Activated CD8-positive, alpha-beta T cell treated with anti-CD3 and anti-CD28 coated beads for 36 hours (primary cell): ENCODE data around the gene CHST15. TPM values are rescaled to one million over a fixed set of nuclear protein-coding genes. Genes with fewer than 3 reads are reported as not detected.
"Not testable (repeated sequence)": the region's sequence is repeated elsewhere in the genome, so short reads cannot be mapped to it uniquely, and the experiment has no call there.

Experiments
- ATAC-seq: fragments of 200-7000 bp; cut with Tn5 transposase; one replicate; pipeline ENCODE4 v1.10.0; 2021; ENCODE audit warnings: mild to moderate bottlenecking, moderate library complexity
- CTCF ChIA-PET: fragments of 350-600 bp; sonication (Branson Sonifier 250); formaldehyde crosslinking; loops from one replicate; lab custom pipeline; 2021; ENCODE audit warnings: antibody characterized with exemption; lab: Charles Lee
- POLR2A ChIA-PET: fragments of 350-600 bp; sonication (Branson Sonifier 250); formaldehyde crosslinking; loops from one replicate; lab custom pipeline; 2021; ENCODE audit warnings: antibody characterized with exemption; lab: Charles Lee
- DNase-seq: peaks from one replicate; pipeline ENCODE4 v3.0.0-alpha.2; 2020
- H3K27ac Mint-ChIP-seq: one replicate; pipeline ENCODE4 v1.8.0; 2021; ENCODE audit warnings: mild to moderate bottlenecking, mixed read lengths
- H3K27me3 Mint-ChIP-seq: one replicate; pipeline ENCODE4 v1.8.0; 2021; ENCODE audit warnings: mixed read lengths
- H3K36me3 Mint-ChIP-seq: one replicate; pipeline ENCODE4 v1.8.0; 2021; ENCODE audit warnings: low read depth, mixed read lengths
- H3K4me1 Mint-ChIP-seq: one replicate; pipeline ENCODE4 v1.8.0; 2021; ENCODE audit warnings: low read depth, mixed read lengths
- H3K4me3 Mint-ChIP-seq: one replicate; pipeline ENCODE4 v1.8.0; 2021; ENCODE audit warnings: mild to moderate bottlenecking, moderate library complexity, mixed read lengths
- H3K9me3 Mint-ChIP-seq: one replicate; pipeline ENCODE4 v1.8.0; 2021; ENCODE audit warnings: mixed read lengths
- intact Hi-C: fragments of 100-400 bp; cut with micrococcal nuclease; formaldehyde crosslinking; loops from one replicate; pipeline ENCODE4 v1.10.0; 2022
- total RNA-seq, 2 experiments: library from RNA; stranded (reverse); gene quantifications; one replicate each; pipeline ENCODE4 v1.2.3, GENCODE V29; 2021
- TF ChIP-seq, protein P1 (sequence below): fragments of 200-600 bp; IDR thresholded peaks from one replicate; pipeline ENCODE4 v1.8.0; 2022; ENCODE audit warnings: antibody characterized with exemption, mild to moderate bottlenecking

The CHST15 gene
- total RNA-seq, 2 experiments from 2014 or later: 0.36 to 0.81 TPM

DNA sequence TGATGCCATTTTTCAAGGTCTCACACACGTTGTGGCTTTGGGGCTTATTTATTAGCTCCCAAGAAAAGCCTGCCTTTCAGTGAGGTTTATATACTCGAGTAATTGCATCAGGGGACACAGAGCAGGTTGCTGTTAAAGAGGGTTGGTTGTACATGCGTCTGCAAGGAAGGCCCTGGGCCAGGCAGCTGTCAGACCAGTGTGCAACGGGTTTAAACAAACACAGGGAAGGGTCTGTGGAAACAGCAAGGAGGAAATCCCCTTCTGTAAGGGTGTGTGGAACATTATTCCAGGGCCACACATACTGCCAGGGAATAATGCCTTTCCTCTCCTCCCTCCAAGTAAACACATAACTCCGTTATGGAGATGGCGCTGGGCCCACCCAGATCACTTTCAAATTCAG lies 1.7 kb upstream of the CHST15 start:
- intact Hi-C loops: no loop called here
- Mint-ChIP-seq H3K36me3 (no peaks in the 10 kb centered on the region), H3K4me1 (peaks cover 3% of the 10 kb centered on the region), H3K27ac (no peak overlapping the region), H3K9me3 (peaks cover 4% of the 10 kb centered on the region), H3K4me3 (no peak overlapping the region), H3K27me3 (peaks cover 44% of the 10 kb centered on the region)
- ChIA-PET POLR2A (no interaction called here), CTCF (no interaction called here)
- ATAC-seq (no peak), DNase-seq (no peak)
- TF ChIP-seq, protein P1, sequence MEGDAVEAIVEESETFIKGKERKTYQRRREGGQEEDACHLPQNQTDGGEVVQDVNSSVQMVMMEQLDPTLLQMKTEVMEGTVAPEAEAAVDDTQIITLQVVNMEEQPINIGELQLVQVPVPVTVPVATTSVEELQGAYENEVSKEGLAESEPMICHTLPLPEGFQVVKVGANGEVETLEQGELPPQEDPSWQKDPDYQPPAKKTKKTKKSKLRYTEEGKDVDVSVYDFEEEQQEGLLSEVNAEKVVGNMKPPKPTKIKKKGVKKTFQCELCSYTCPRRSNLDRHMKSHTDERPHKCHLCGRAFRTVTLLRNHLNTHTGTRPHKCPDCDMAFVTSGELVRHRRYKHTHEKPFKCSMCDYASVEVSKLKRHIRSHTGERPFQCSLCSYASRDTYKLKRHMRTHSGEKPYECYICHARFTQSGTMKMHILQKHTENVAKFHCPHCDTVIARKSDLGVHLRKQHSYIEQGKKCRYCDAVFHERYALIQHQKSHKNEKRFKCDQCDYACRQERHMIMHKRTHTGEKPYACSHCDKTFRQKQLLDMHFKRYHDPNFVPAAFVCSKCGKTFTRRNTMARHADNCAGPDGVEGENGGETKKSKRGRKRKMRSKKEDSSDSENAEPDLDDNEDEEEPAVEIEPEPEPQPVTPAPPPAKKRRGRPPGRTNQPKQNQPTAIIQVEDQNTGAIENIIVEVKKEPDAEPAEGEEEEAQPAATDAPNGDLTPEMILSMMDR: no peak

GRCh38 chr10:124094419-124094785 lies 1.0 kb upstream of the CHST15 start:
- ChIA-PET CTCF (no interaction called here), POLR2A (no interaction called here)
- Mint-ChIP-seq H3K4me3 (no peak overlapping the region), H3K27me3 (peaks cover 50% of the 10 kb centered on the region), H3K9me3 (peaks cover 2% of the 10 kb centered on the region), H3K36me3 (no peaks in the 10 kb centered on the region), H3K4me1 (no peaks in the 10 kb centered on the region), H3K27ac (no peak overlapping the region)
- no peak for ATAC-seq
- DNase-seq: no peak
- TF ChIP-seq, protein P1: no peak
- intact Hi-C loops: no loop called here

DNA sequence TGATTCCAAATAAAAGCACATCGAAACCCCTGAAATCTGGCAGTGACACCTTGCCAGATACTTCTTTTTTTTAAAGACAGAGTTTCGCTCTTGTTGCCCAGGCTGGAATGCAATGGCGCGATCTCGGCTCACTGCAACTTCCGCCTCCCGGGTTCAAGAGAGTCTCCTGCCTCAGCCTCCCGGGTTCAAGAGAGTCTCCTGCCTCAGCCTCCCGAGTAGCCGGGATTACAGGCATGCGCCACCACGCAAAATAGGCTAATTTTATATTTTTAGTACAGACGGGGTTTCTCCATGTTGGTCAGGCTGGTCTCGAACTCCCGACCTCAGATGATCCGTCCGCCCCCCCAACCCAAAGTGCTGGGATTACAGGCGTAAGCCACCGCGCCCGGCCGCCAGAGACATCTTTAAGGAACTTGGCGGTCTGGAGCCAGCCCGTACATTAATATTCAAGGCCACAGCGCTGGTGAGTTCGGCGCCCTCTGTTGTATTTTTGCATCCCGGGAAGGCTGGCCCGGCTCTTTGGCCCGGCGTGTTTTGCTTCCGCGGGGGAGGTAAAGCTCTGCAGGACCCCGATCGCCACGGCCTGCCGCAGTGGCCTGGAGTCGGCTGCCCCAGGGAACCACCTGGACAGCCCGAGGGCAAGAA lies 498 bp upstream of the CHST15 start:
- ATAC-seq, H3K9me3 Mint-ChIP-seq: not testable (repeated sequence)

DNA sequence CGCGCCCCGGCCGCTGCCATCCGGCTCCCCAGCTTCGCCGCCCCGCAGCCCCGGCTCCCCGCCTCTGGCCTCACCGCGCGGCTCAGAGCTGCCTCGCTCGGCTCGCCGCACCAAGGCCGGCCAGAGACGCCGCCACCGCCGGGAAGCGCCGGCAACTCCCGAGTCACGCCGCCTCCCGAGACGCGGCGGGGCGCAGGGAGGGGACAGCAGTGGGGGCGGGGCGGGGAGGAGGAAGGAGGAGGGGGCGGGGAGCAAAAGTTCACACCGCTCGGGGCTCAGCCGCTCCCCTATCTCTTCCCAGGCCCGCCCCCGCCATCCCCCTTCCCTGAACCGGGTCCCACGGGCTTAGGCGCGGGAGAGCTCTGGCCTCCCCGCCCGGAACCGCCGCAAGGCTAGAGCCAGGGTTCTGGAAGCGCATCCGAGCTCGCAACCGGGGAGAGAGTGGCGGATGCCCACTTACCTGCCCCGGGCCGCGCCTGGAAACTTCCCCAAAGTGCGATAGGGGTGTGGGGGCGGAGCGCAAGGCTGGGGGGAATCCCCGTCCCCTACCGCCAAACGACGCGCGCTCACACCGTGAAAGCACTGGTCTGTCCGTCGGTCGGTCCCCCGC lies 1.0 kb downstream of the CHST15 start:
- POLR2A ChIA-PET: no interaction called here
- intact Hi-C loops: no loop called here
- H3K4me1 Mint-ChIP-seq: no peaks in the 10 kb centered on the region
- H3K27me3 Mint-ChIP-seq: peaks cover 53% of the 10 kb centered on the region
- ATAC-seq (peak; percentile 74), DNase-seq (peak; percentile 67)
- peaks cover 2% of the 10 kb centered on the region for H3K9me3 Mint-ChIP-seq
- no peaks in the 10 kb centered on the region for H3K36me3 Mint-ChIP-seq
- CTCF ChIA-PET: interaction anchor here (1.3 to 1.9 kb wide), 2 partner anchors 96 to 98 kb away, joined by 6 read pairs; no protein-coding TSS in a partner anchor
- TF ChIP-seq, protein P1: no peak
- H3K27ac Mint-ChIP-seq: no peak overlapping the region
- H3K4me3 Mint-ChIP-seq: peak overlapping the region; percentile 62

More for the DNA sequence above, 498 bp upstream of the CHST15 start:
- intact Hi-C loops, H3K36me3 Mint-ChIP-seq, DNase-seq, H3K4me1 Mint-ChIP-seq, CTCF ChIA-PET, H3K27ac Mint-ChIP-seq: not testable (repeated sequence)
- POLR2A ChIA-PET: interaction anchor here (0.6 kb wide), 1 partner anchor 9 kb away, joined by 3 read pairs; no protein-coding TSS in a partner anchor
- H3K4me3 Mint-ChIP-seq: peak overlapping the region; percentile 40
- peaks cover 53% of the 10 kb centered on the region for H3K27me3 Mint-ChIP-seq

- ATAC-seq (no peak), DNase-seq (peak; percentile 12)
- Mint-ChIP-seq H3K4me1 (no peaks in the 10 kb centered on the region), H3K36me3 (no peaks in the 10 kb centered on the region), H3K4me3 (peak overlapping the region; percentile 56), H3K9me3 (peaks cover 2% of the 10 kb centered on the region), H3K27me3 (peaks cover 53% of the 10 kb centered on the region), H3K27ac (no peak overlapping the region)
- ChIA-PET CTCF (interaction anchor here (1.3 to 1.9 kb wide), 2 partner anchors 95 to 97 kb away, joined by 6 read pairs; no protein-coding TSS in a partner anchor), POLR2A (interaction anchor here (1.3 kb wide), 1 partner anchor 90 kb away, joined by 3 read pairs; no protein-coding TSS in a partner anchor)
- intact Hi-C loops: no loop called here
- TF ChIP-seq, protein P1: no peak
These were observed 1.6 kb downstream of the CHST15 start for GRCh38 chr10:124091646-124092249.
